ENCODE results near the gene MARK4. TPM values are rescaled to one million over a fixed set of nuclear protein-coding genes. Genes with fewer than 3 reads are reported as not detected.

Gene MARK4
- total RNA-seq, 4 donors from 2014 or later: 13.5 to 51.5 (median 15.5) TPM

DNA sequence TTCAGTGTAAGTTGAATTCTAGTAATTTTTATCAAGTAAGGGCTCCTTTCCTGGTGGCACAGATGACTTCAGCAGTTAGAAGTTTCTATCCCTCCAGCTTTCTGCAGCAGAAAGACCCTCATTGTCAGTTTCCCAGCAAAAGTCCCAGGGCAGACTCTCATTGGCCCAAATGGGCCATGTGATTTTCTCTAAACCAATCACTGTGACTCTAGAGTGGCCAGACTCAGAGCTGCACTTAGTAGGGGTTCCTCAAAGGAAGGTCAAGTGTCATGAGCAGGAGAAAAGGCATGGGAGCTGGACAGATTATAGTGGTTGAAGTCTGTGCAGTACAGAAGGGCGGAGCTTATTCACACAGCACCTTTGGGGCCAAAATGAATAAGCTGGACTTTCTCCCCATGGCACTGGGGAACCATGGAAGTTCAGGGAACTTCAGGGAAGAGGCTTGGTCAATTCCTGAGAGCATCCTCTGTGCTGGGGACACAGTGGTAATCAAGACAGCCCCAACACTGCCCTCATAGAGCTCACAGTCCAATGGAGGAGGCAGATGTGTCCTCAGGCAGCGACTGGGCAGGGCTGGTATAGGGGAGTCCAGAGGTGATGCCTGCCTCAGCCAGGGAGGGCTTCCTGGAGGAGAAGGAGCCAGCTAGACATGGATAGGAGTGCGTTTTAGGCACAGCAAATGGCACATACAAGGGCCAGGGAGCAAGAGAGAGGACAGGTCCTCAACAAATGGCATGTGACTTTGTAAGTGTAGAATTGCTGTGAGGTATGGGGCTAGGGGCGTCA, 53.3 kb downstream of the MARK4 start:
- intact Hi-C loops (cut with DNase I; ENCODE audit: low total_unique reads): no loop called here
- no peaks in the 10 kb centered on the region for H3K4me1 ChIP-seq
- no peak for DNase-seq
- no peaks in the 10 kb centered on the region for H3K36me3 ChIP-seq
- TF ChIP-seq POLR2A (IDR thresholded peaks at IDR 0.05): no peak
- TF ChIP-seq, protein P1, sequence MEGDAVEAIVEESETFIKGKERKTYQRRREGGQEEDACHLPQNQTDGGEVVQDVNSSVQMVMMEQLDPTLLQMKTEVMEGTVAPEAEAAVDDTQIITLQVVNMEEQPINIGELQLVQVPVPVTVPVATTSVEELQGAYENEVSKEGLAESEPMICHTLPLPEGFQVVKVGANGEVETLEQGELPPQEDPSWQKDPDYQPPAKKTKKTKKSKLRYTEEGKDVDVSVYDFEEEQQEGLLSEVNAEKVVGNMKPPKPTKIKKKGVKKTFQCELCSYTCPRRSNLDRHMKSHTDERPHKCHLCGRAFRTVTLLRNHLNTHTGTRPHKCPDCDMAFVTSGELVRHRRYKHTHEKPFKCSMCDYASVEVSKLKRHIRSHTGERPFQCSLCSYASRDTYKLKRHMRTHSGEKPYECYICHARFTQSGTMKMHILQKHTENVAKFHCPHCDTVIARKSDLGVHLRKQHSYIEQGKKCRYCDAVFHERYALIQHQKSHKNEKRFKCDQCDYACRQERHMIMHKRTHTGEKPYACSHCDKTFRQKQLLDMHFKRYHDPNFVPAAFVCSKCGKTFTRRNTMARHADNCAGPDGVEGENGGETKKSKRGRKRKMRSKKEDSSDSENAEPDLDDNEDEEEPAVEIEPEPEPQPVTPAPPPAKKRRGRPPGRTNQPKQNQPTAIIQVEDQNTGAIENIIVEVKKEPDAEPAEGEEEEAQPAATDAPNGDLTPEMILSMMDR (IDR thresholded peaks at IDR 0.05): no peak
- no peaks in the 10 kb centered on the region for H3K27me3 ChIP-seq
- no peak overlapping the region for H3K4me3 ChIP-seq
- H3K9me3 ChIP-seq: no peaks in the 10 kb centered on the region
- H3K27ac ChIP-seq: no peak overlapping the region

DNA sequence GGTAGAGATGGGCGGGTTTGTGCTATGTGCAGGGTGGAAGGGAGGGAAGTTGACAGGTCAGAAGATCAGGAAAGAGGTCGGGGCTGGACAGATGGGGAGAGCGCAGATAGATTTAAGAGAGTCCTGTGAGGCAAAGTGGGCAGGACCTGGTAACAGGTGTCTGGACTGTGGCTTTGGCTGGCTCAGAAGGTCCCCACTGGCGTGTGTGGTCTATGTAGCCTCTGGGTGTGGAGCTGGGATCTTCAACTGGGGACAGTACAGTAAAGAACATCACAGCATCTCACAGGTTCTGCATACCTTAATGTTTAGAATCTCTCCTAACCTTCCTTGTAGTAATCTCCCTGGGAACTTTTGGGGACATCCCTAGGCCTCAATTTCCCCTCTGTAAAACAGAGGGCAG, 53.9 kb downstream of the MARK4 start:
- H3K4me3 ChIP-seq: no peak overlapping the region
- H3K9me3 ChIP-seq: no peaks in the 10 kb centered on the region
- no peaks in the 10 kb centered on the region for H3K27me3 ChIP-seq
- no peak for DNase-seq
- no peak overlapping the region for H3K27ac ChIP-seq
- intact Hi-C loops (cut with DNase I; ENCODE audit: low total_unique reads): no loop called here
- no peak for TF ChIP-seq POLR2A (IDR thresholded peaks at IDR 0.05)
- TF ChIP-seq, protein P1 (IDR thresholded peaks at IDR 0.05): no peak
- no peaks in the 10 kb centered on the region for H3K36me3 ChIP-seq
- no peaks in the 10 kb centered on the region for H3K4me1 ChIP-seq

- Histone ChIP-seq H3K9me3 (no peaks in the 10 kb centered on the region), H3K36me3 (no peaks in the 10 kb centered on the region), H3K4me1 (no peaks in the 10 kb centered on the region), H3K27me3 (no peaks in the 10 kb centered on the region), H3K27ac (no peak overlapping the region), H3K4me3 (no peak overlapping the region)
- intact Hi-C loops (cut with DNase I; ENCODE audit: low total_unique reads): no loop called here
- no peak for DNase-seq
- TF ChIP-seq, protein P1 (IDR thresholded peaks at IDR 0.05): no peak
- TF ChIP-seq POLR2A (IDR thresholded peaks at IDR 0.05): no peak
Measured at GRCh38 chr19:45305421-45305820, 54.4 kb downstream of the MARK4 start.

DNA sequence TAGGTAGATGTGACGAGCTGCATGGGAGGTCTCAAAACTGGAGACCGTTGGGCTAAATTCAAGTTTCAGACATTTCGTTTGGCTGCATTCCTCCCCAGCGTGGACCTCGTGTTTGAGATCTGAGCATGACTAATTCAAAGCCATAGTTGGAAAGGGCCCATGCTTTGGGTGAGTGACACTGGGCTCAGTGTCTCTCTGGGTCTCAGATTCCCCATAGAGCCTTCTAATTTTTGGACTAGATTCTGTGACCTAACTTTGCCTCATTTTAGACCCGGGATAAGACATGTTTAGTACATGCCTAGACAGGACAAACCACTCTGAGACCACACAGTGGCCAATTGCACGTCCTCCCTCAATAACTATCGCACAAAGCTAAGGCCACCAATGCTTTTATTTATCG, 55.0 kb downstream of the MARK4 start:
- no peak overlapping the region for H3K4me3 ChIP-seq
- TF ChIP-seq POLR2A (IDR thresholded peaks at IDR 0.05): no peak
- TF ChIP-seq, protein P1 (IDR thresholded peaks at IDR 0.05): no peak
- no peaks in the 10 kb centered on the region for H3K27me3 ChIP-seq
- DNase-seq: no peak
- H3K36me3 ChIP-seq: no peaks in the 10 kb centered on the region
- H3K4me1 ChIP-seq: no peaks in the 10 kb centered on the region
- H3K9me3 ChIP-seq: no peaks in the 10 kb centered on the region
- intact Hi-C loops (cut with DNase I; ENCODE audit: low total_unique reads): no loop called here
- no peak overlapping the region for H3K27ac ChIP-seq

- intact Hi-C loops (cut with DNase I; ENCODE audit: low total_unique reads): no loop called here
- Histone ChIP-seq H3K27me3 (no peaks in the 10 kb centered on the region), H3K36me3 (no peaks in the 10 kb centered on the region), H3K9me3 (no peaks in the 10 kb centered on the region), H3K4me3 (no peak overlapping the region), H3K27ac (no peak overlapping the region), H3K4me1 (no peaks in the 10 kb centered on the region)
- DNase-seq: no peak
- no peak for TF ChIP-seq POLR2A (IDR thresholded peaks at IDR 0.05)
- TF ChIP-seq, protein P1 (IDR thresholded peaks at IDR 0.05): no peak
Measured at GRCh38 chr19:45306518-45307027, 55.5 kb downstream of the MARK4 start.
